IMR-90 (cell line): Measurements from ENCODE around the gene ASTN2. TPM values are rescaled to one million over a fixed set of nuclear protein-coding genes. Genes with fewer than 3 reads are reported as not detected.

Source experiments
- ATAC-seq: fragments of 200-7000 bp; cut with Tn5 transposase; 2 replicates; pipeline ENCODE4 v1.9.1; 2020; ENCODE audit warnings: low read depth, mild to moderate bottlenecking, moderate library complexity
- BruUV-seq: library from RNA; stranded (reverse); fragments of 400-500 nt; replicated peaks from 2 replicates; lab custom pipeline; 2021; lab: Mats Ljungman, UMichigan
- CTCF ChIA-PET: fragments of 300-600 bp; formaldehyde crosslinking; extraction: SDS; loops from one replicate; lab custom pipeline; 2021; ENCODE audit warnings: antibody characterized with exemption; lab: Yijun Ruan, JAX
- POLR2A ChIA-PET: fragments of 300-600 bp; sonication (Branson Sonifier 250); formaldehyde crosslinking; loops from one replicate; lab custom pipeline; 2022; ENCODE audit warnings: antibody characterized with exemption; ENCODE audit not compliant: unreplicated experiment; lab: Charles Lee
- DNase-seq: peaks from one replicate; pipeline ENCODE4 v3.0.0; 2013
- H2AFZ ChIP-seq: replicated peaks from 2 replicates; pipeline ENCODE3; 2013; ENCODE audit warnings: low read length, mild to moderate bottlenecking; ENCODE audit not compliant: poor library complexity
- H2AK5ac ChIP-seq: 2 replicates; pipeline ENCODE4 v1.6.1; 2013; ENCODE audit warnings: low read depth, low read length, inconsistent platforms
- H2AK9ac ChIP-seq: replicated peaks from 2 replicates; pipeline ENCODE3; 2013; ENCODE audit warnings: mild to moderate bottlenecking, low read depth, low read length, moderate library complexity; ENCODE audit not compliant: poor library complexity
- H2BK120ac ChIP-seq: 2 replicates; pipeline ENCODE4 v1.6.1; 2013; ENCODE audit warnings: low read depth, low read length, inconsistent platforms
- H2BK15ac ChIP-seq: 3 replicates; pipeline ENCODE4 v1.6.1; 2013; ENCODE audit warnings: low read depth, low read length, inconsistent platforms
- H2BK20ac ChIP-seq: 2 replicates; pipeline ENCODE4 v1.6.1; 2013; ENCODE audit warnings: low read depth, mild to moderate bottlenecking, inconsistent platforms, low read length, moderate library complexity
- H2BK5ac ChIP-seq: 2 replicates; pipeline ENCODE4 v1.6.1; 2013; ENCODE audit warnings: mild to moderate bottlenecking, low read depth, low read length, inconsistent platforms; ENCODE audit not compliant: poor library complexity, severe bottlenecking
- H3K14ac ChIP-seq: replicated peaks from 2 replicates; pipeline ENCODE4 v1.6.1; 2013; ENCODE audit warnings: low read depth, low read length, inconsistent platforms
- H3K18ac ChIP-seq: 2 replicates; pipeline ENCODE4 v1.6.1; 2013; ENCODE audit warnings: low read depth, low read length, control low read depth
- H3K23ac ChIP-seq: 2 replicates; pipeline ENCODE4 v1.6.1; 2013; ENCODE audit warnings: low read depth, low read length, inconsistent platforms
- H3K27ac ChIP-seq: 2 replicates; pipeline ENCODE4 v1.5.1; 2013; ENCODE audit warnings: mild to moderate bottlenecking, control low read depth, low read length; ENCODE audit not compliant: insufficient read depth
- H3K27me3 ChIP-seq: 2 replicates; pipeline ENCODE4 v1.6.1; 2013; ENCODE audit warnings: low read length; ENCODE audit not compliant: control insufficient read depth, insufficient read depth
- H3K36me3 ChIP-seq: 2 replicates; pipeline ENCODE4 v1.6.1; 2013; ENCODE audit warnings: low read length, mixed read lengths; ENCODE audit not compliant: control insufficient read depth, insufficient read depth
- H3K4ac ChIP-seq: 2 replicates; pipeline ENCODE4 v1.6.1; 2013; ENCODE audit warnings: low read depth, low read length, inconsistent platforms
- H3K4me1 ChIP-seq: 2 replicates; pipeline ENCODE4 v1.6.1; 2013; ENCODE audit warnings: low read length, mixed read lengths; ENCODE audit not compliant: control insufficient read depth, insufficient read depth
- H3K4me2 ChIP-seq: 2 replicates; pipeline ENCODE4 v1.6.1; 2013; ENCODE audit warnings: low read depth, mild to moderate bottlenecking, control low read depth, low read length, moderate library complexity
- H3K4me3 ChIP-seq: 2 replicates; pipeline ENCODE4 v1.5.1; 2013; ENCODE audit warnings: low read depth, mild to moderate bottlenecking, control low read depth, low read length, moderate library complexity; ENCODE audit not compliant: insufficient read depth
- H3K56ac ChIP-seq: 2 replicates; pipeline ENCODE4 v1.6.1; 2013; ENCODE audit warnings: low read length, inconsistent platforms; ENCODE audit not compliant: insufficient read depth; ENCODE audit errors: extremely low read depth
- H3K79me1 ChIP-seq, 2 experiments: 2 replicates each; pipeline ENCODE4 v1.6.1; 2013; ENCODE audit warnings: low read length in 2 of 2, inconsistent platforms in 1 of 2, low read depth in 1 of 2
- H3K9ac ChIP-seq: 2 replicates; pipeline ENCODE4 v1.6.1; 2013; ENCODE audit warnings: low read depth, low read length, control low read depth
- H3K9me1 ChIP-seq: 2 replicates; pipeline ENCODE4 v1.6.1; 2013; ENCODE audit warnings: low read length, inconsistent platforms; ENCODE audit not compliant: insufficient read depth
- H3K9me3 ChIP-seq: 2 replicates; pipeline ENCODE4 v1.6.1; 2013; ENCODE audit warnings: low read length; ENCODE audit not compliant: control insufficient read depth, insufficient read depth
- H4K20me1 ChIP-seq: 2 replicates; pipeline ENCODE4 v1.6.1; 2013; ENCODE audit warnings: low read length, inconsistent platforms; ENCODE audit not compliant: insufficient read depth
- H4K5ac ChIP-seq: 2 replicates; pipeline ENCODE4 v1.6.1; 2013; ENCODE audit warnings: mild to moderate bottlenecking, low read depth, low read length, control low read depth
- H4K8ac ChIP-seq, 2 experiments: 2 replicates each; pipeline ENCODE4 v1.6.1; 2013; ENCODE audit warnings: low read depth in 2 of 2, low read length in 2 of 2, control low read depth in 1 of 2, inconsistent platforms in 1 of 2
- H4K91ac ChIP-seq: 2 replicates; pipeline ENCODE4 v1.6.1; 2013; ENCODE audit warnings: low read depth, low read length, inconsistent platforms; ENCODE audit not compliant: insufficient read depth
- BHLHE40 ChIP-seq: fragments of 150-350 bp; IDR thresholded peaks from 2 replicates; pipeline ENCODE4 v1.6.1; 2016; ENCODE audit warnings: mild to moderate bottlenecking, low read depth, low read length
- CTCF ChIP-seq: conservative IDR thresholded peaks from 2 replicates; pipeline ENCODE4 v1.5.1; 2012; ENCODE audit warnings: mild to moderate bottlenecking, low read depth, low read length, improper control_type of control experiment
- FOS ChIP-seq: fragments of 150-350 bp; IDR thresholded peaks from 2 replicates; pipeline ENCODE4 v1.6.1; 2016; ENCODE audit warnings: low read depth, low read length
- MAFK ChIP-seq: IDR thresholded peaks from 2 replicates; pipeline ENCODE4 v1.6.1; 2012; ENCODE audit warnings: low read depth, low read length, improper control_type of control experiment
- MAZ ChIP-seq: IDR thresholded peaks from 2 replicates; pipeline ENCODE4 v1.6.1; 2012; ENCODE audit warnings: low read depth, mild to moderate bottlenecking, low read length, improper control_type of control experiment, moderate library complexity, borderline replicate concordance
- MXI1 ChIP-seq: IDR thresholded peaks from 2 replicates; pipeline ENCODE4 v1.6.1; 2012; ENCODE audit warnings: low read depth, mild to moderate bottlenecking, low read length, moderate library complexity, borderline replicate concordance
- NFE2L2 ChIP-seq: fragments of 150-350 bp; IDR thresholded peaks from 2 replicates; pipeline ENCODE4 v1.6.1; 2016; ENCODE audit warnings: low read depth, mild to moderate bottlenecking, low read length
- POLR2A ChIP-seq: IDR thresholded peaks from 2 replicates; pipeline ENCODE4 v1.6.1; 2012; ENCODE audit warnings: mild to moderate bottlenecking, low read depth, low read length
- RCOR1 ChIP-seq: IDR thresholded peaks from 2 replicates; pipeline ENCODE4 v1.6.1; 2012; ENCODE audit warnings: mild to moderate bottlenecking, low read length, improper control_type of control experiment; ENCODE audit not compliant: insufficient replicate concordance
- USF2 ChIP-seq: fragments of 150-350 bp; IDR thresholded peaks from 2 replicates; pipeline ENCODE4 v1.6.1; 2017; ENCODE audit warnings: mild to moderate bottlenecking, antibody characterized with exemption, low read length, low read depth
- whole genome bisulfite sequencing, 2 experiments: methylation state at CpG; one replicate each; pipeline versions ENCODE4 v1.1.5 to v1.1.7; 2013; ENCODE audit warnings: missing lambda C conversion rate in 2 of 2; ENCODE audit not compliant: insufficient read length in 1 of 2; ENCODE audit errors: extremely low coverage in 2 of 2; 5-methylcytosine and 5-hydroxymethylcytosine counted together
- dilution Hi-C: fragments of 300-500 bp; cut with HindIII; formaldehyde crosslinking; loops from one replicate; pipeline ENCODE4 v1.14.3; 2018; ENCODE audit warnings: low sequenced_read_pairs; ENCODE audit not compliant: unreplicated experiment
- in situ Hi-C: fragments of 300-500 bp; cut with MboI; formaldehyde crosslinking; loops from 3 replicates; pipeline ENCODE4 v1.14.3; 2019; ENCODE audit warnings: low sequenced_read_pairs, inconsistent platforms, mixed read lengths
- intact Hi-C: fragments of 100-400 bp; cut with micrococcal nuclease; formaldehyde crosslinking; loops from 2 replicates; pipeline ENCODE4 v1.10.0; 2022
- polyA plus RNA-seq, 3 experiments: library from polyadenylated mRNA; depleted of rRNA; stranded (reverse); fragments of >200 nt; gene quantifications; 2 replicates each; pipeline ENCODE4 v1.2.3, GENCODE V29; 2012; ENCODE audit warnings: low replicate concordance in 1 of 3
- total RNA-seq: library from RNA; depleted of rRNA; stranded (reverse); fragments of >200 nt; gene quantifications from 2 replicates; pipeline ENCODE4 v1.2.3, GENCODE V29; 2012

The ASTN2 gene
- total and polyA plus RNA-seq, 2 of the 4 experiments (the other 2 are of a cell fraction) = 3.8 to 6.8 TPM

- no CpG with 5 or more reads among the region's 3 CpGs for WGBS, 2 experiments
- in situ Hi-C loops (no loop called here), dilution Hi-C loops (no loop called here), intact Hi-C loops (no loop called here)
- H2BK20ac ChIP-seq = no peak overlapping the region
- H3K27me3 ChIP-seq = no peaks in the 10 kb centered on the region
- no peak overlapping the region for H3K23ac ChIP-seq
- no peak overlapping the region for H2BK120ac ChIP-seq
- no peak overlapping the region for H3K9ac ChIP-seq
- TF ChIP-seq POLR2A (no peak), CTCF (no peak), FOS (no peak), USF2 (no peak), MXI1 (no peak), BHLHE40 (no peak), MAZ (no peak), RCOR1 (no peak), MAFK (no peak), NFE2L2 (no peak)
- no peak overlapping the region for H3K27ac ChIP-seq
- no peaks in the 10 kb centered on the region for H3K36me3 ChIP-seq
- H3K14ac ChIP-seq = no peak overlapping the region
- no peak overlapping the region for H2BK15ac ChIP-seq
- no peaks in the 10 kb centered on the region for H3K79me1 ChIP-seq
- H3K4me1 ChIP-seq = no peaks in the 10 kb centered on the region
- no peak overlapping the region for H4K8ac ChIP-seq
- no peak overlapping the region for H3K4ac ChIP-seq
- ATAC-seq (no peak), DNase-seq (no peak)
- no peak overlapping the region for H2AK5ac ChIP-seq
- peaks cover 7% of the 10 kb centered on the region; the same call in 1 of the 2 replicates for H3K9me3 ChIP-seq
- H3K9me1 ChIP-seq = no peaks in the 10 kb centered on the region
- H2AFZ ChIP-seq = no peak overlapping the region
- no peak overlapping the region for H3K18ac ChIP-seq
- no peak overlapping the region for H3K56ac ChIP-seq
- H4K20me1 ChIP-seq = no peaks in the 10 kb centered on the region
- no peak overlapping the region for H2BK5ac ChIP-seq
- no peak overlapping the region for H3K4me2 ChIP-seq
- no peak overlapping the region for H4K91ac ChIP-seq
- ChIA-PET POLR2A (no interaction called here), CTCF (no interaction called here)
- BruUV-seq = no TSS peak
- H2AK9ac ChIP-seq = no peak overlapping the region
- H3K4me3 ChIP-seq = no peak overlapping the region
- H4K5ac ChIP-seq = no peak overlapping the region
Observed at GRCh38 chr9:117188394-117188793, 226.5 kb downstream of the ASTN2 start.
